Body of pancreas (tissue), 4 donors: ENCODE data around the gene SHH.

Experiments used
- POLR2A ChIP-seq, 3 donors: fragments of 450-650 bp; IDR thresholded peaks; one replicate each; pipeline ENCODE4 v1.6.1; 2016; ENCODE audit warnings: antibody characterized with exemption in 3 of 3, mild to moderate bottlenecking in 2 of 3
- TF ChIP-seq, protein P1 (sequence below), 7 experiments: fragments of 450-650 bp in 4 of 7; fragments of 200-600 bp in 3 of 7; sonication (generic) in 3 of 7; IDR thresholded peaks; one replicate each; pipeline ENCODE4 v1.5.1; 2016 to 2019; ENCODE audit warnings: antibody characterized with exemption in 7 of 7

DNA sequence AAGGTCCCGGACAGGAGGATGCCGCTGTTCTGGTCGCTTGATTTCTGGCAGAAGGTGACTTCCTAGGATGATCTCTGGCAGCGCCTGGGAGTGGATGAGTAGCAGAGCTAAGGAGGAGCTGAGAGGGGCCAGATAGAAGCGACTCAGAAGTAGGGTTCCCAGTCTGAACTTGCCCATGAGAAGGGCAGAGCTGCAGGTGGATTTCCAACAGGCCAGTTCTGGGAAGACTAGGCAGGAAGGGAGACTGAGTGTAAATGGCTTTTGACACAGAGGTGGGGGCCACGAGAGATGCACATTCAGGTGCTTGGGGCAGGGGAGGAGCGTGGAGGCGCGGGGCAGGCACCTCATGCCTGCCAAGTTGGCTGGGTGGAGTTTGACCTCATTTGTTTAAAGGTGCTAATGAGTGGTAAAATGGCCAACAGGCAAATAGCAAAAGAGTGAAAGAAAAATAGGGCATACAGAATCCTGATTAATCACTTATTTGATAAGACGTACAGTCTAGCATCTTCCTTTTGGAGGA, 58.8 kb downstream of the SHH start:
- TF ChIP-seq, protein P1, sequence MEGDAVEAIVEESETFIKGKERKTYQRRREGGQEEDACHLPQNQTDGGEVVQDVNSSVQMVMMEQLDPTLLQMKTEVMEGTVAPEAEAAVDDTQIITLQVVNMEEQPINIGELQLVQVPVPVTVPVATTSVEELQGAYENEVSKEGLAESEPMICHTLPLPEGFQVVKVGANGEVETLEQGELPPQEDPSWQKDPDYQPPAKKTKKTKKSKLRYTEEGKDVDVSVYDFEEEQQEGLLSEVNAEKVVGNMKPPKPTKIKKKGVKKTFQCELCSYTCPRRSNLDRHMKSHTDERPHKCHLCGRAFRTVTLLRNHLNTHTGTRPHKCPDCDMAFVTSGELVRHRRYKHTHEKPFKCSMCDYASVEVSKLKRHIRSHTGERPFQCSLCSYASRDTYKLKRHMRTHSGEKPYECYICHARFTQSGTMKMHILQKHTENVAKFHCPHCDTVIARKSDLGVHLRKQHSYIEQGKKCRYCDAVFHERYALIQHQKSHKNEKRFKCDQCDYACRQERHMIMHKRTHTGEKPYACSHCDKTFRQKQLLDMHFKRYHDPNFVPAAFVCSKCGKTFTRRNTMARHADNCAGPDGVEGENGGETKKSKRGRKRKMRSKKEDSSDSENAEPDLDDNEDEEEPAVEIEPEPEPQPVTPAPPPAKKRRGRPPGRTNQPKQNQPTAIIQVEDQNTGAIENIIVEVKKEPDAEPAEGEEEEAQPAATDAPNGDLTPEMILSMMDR (IDR thresholded peaks at IDR 0.05): no peak
- TF ChIP-seq POLR2A (IDR thresholded peaks at IDR 0.05): no peak
